ENCODE results near the gene SNX3. TPM values are rescaled to one million over a fixed set of nuclear protein-coding genes. Genes with fewer than 3 reads are reported as not detected.
A peak's percentile ranks its signal among the peaks of the same experiment; 100 is the strongest.
"Not testable (repeated sequence)": the region's sequence is repeated elsewhere in the genome, so short reads cannot be mapped to it uniquely, and the experiment has no call there.

SNX3 gene
- total RNA-seq, 1 donor from 2014 or later: 122 TPM

DNA sequence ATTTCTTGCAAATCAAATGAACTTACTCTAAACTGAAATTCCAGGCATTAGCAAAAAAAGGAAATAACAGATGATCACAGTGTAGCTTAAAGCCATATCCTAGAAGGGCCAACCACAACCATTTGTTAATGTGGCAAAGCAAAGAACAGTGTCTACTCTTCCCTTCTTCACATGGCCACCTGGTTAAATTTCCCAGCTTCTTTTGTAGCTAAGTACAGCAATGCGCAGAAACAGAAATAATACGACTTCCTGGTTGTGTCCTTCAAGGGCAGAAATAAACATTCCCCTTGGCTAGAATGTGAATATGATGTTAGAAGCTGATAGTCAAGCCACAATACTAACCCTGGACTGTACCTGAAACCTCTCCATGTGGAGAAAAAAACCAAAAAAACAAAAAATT is 9.6 kb downstream of the SNX3 start:
- H3K4me3 Mint-ChIP-seq: no peak overlapping the region
- no peak overlapping the region for H3K27ac Mint-ChIP-seq
- H3K9me3 ChIP-seq (ENCODE audit: low read depth): no peaks in the 10 kb centered on the region
- no peaks in the 10 kb centered on the region for H3K27me3 Mint-ChIP-seq (ENCODE audit: insufficient read depth, low read depth)
- no peaks in the 10 kb centered on the region for H3K27me3 ChIP-seq
- no peak overlapping the region for H3K9ac ChIP-seq
- H3K4me1 ChIP-seq: no peaks in the 10 kb centered on the region
- H3K79me2 ChIP-seq (ENCODE audit: low read depth): peaks cover 44% of the 10 kb centered on the region
- H4K20me1 ChIP-seq (ENCODE audit: low read depth): peaks cover 12% of the 10 kb centered on the region
- no peaks in the 10 kb centered on the region for H3K4me1 Mint-ChIP-seq
- no peak overlapping the region for H3K4me2 ChIP-seq
- H3K27ac ChIP-seq: no peak overlapping the region
- TF ChIP-seq EZH2 (IDR thresholded peaks at IDR 0.05) (no peak), EZH2phosphoT487 (IDR thresholded peaks at IDR 0.05) (no peak), CTCF (IDR thresholded peaks at IDR 0.05) (no peak)
- no peaks in the 10 kb centered on the region for H3F3A ChIP-seq (ENCODE audit: low read depth)
- H2AFZ ChIP-seq (replicated peaks): no peak overlapping the region
- no peaks in the 10 kb centered on the region for H3K9me3 Mint-ChIP-seq
- DNase-seq (ENCODE audit: low spot score): no peak
- peaks cover 11% of the 10 kb centered on the region for H3K36me3 Mint-ChIP-seq
- H3K36me3 ChIP-seq: no peaks in the 10 kb centered on the region
- H3K4me3 ChIP-seq: no peak overlapping the region

DNA sequence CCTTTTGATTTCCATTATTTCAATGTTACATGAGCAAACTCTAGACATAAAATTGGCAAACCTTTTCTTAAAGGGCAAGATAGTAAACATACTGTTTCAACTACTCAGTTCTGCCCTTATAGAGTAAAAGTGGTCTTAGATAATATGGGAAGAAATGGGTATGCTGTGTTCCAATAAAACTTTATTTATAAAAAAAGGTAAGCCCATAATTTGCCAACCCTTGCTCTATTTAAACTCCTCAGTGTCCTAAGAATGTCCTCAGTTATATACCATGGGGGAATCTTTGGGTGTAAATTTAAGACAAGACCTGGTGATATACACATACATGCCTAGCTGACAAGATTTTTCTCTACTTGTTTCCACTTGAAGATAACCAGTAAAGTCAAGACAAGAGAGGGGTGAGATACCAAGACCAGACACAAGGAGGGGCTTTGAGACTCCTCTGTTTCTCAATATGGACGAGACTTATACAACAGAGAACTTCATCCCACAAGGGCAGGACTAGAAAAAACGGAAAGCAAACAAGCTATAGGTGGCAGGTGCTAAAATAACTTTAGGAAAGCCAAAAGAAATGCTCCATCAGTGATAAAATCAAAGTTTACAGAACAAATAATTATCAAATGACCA is 10.5 kb downstream of the SNX3 start:
- H3K27me3 Mint-ChIP-seq (ENCODE audit: insufficient read depth, low read depth): no peaks in the 10 kb centered on the region
- H3K27ac Mint-ChIP-seq: no peak overlapping the region
- no peak overlapping the region for H3K4me3 Mint-ChIP-seq
- TF ChIP-seq EZH2 (IDR thresholded peaks at IDR 0.05) (no peak), CTCF (IDR thresholded peaks at IDR 0.05) (peak; percentile 55), EZH2phosphoT487 (IDR thresholded peaks at IDR 0.05) (no peak)
- H3K4me3 ChIP-seq: no peak overlapping the region
- peaks cover 42% of the 10 kb centered on the region for H3K79me2 ChIP-seq (ENCODE audit: low read depth)
- H3F3A ChIP-seq (ENCODE audit: low read depth): no peaks in the 10 kb centered on the region
- H3K27ac ChIP-seq: no peak overlapping the region
- peak; percentile 48 for DNase-seq (ENCODE audit: low spot score)
- H3K9ac ChIP-seq: no peak overlapping the region
- no peak overlapping the region for H2AFZ ChIP-seq (replicated peaks)
- no peaks in the 10 kb centered on the region for H3K27me3 ChIP-seq
- no peaks in the 10 kb centered on the region for H3K9me3 ChIP-seq (ENCODE audit: low read depth)
- no peak overlapping the region for H3K4me2 ChIP-seq
- H4K20me1 ChIP-seq (ENCODE audit: low read depth): peaks cover 9% of the 10 kb centered on the region
- H3K4me1 ChIP-seq: no peaks in the 10 kb centered on the region
- H3K9me3 Mint-ChIP-seq: peaks cover 7% of the 10 kb centered on the region
- H3K36me3 ChIP-seq: no peaks in the 10 kb centered on the region
- H3K36me3 Mint-ChIP-seq: peaks cover 18% of the 10 kb centered on the region
- H3K4me1 Mint-ChIP-seq: no peaks in the 10 kb centered on the region

- Histone ChIP-seq H3K27ac (no peak overlapping the region), H2AFZ (replicated peaks) (no peak overlapping the region), H3K27me3 (no peaks in the 10 kb centered on the region), H4K20me1 (ENCODE audit: low read depth) (peaks cover 9% of the 10 kb centered on the region), H3K9ac (no peak overlapping the region), H3K4me1 (no peaks in the 10 kb centered on the region), H3K4me3 (no peak overlapping the region), H3K79me2 (ENCODE audit: low read depth) (peaks cover 47% of the 10 kb centered on the region), H3K36me3 (no peaks in the 10 kb centered on the region), H3K4me2 (no peak overlapping the region), H3K9me3 (ENCODE audit: low read depth) (no peaks in the 10 kb centered on the region), H3F3A (ENCODE audit: low read depth) (peaks cover 11% of the 10 kb centered on the region)
- peaks cover 9% of the 10 kb centered on the region for H3K9me3 Mint-ChIP-seq
- H3K27me3 Mint-ChIP-seq (ENCODE audit: insufficient read depth, low read depth): no peaks in the 10 kb centered on the region
- TF ChIP-seq EZH2 (IDR thresholded peaks at IDR 0.05) (no peak), EZH2phosphoT487 (IDR thresholded peaks at IDR 0.05) (no peak), CTCF (IDR thresholded peaks at IDR 0.05) (no peak)
- DNase-seq (ENCODE audit: low spot score): no peak
- H3K27ac Mint-ChIP-seq: no peak overlapping the region
- no peaks in the 10 kb centered on the region for H3K4me1 Mint-ChIP-seq
- peaks cover 18% of the 10 kb centered on the region for H3K36me3 Mint-ChIP-seq
- no peak overlapping the region for H3K4me3 Mint-ChIP-seq
Observed at GRCh38 chr6:108247965-108248536, 12.8 kb downstream of the SNX3 start.

GRCh38 chr6:108245095-108245494 is 15.7 kb downstream of the SNX3 start:
- not testable (repeated sequence) for DNase-seq (ENCODE audit: low spot score); H3K27me3 Mint-ChIP-seq (ENCODE audit: insufficient read depth, low read depth)
- H3F3A ChIP-seq (ENCODE audit: low read depth): peaks cover 26% of the 10 kb centered on the region

More at GRCh38 chr6:108245095-108245494, 15.7 kb downstream of the SNX3 start:
- not testable (repeated sequence) for H3K4me2 ChIP-seq; H3K27ac ChIP-seq; H3K4me1 Mint-ChIP-seq; H3K27ac Mint-ChIP-seq; H2AFZ ChIP-seq (replicated peaks); H3K4me3 ChIP-seq; H3K27me3 ChIP-seq; H3K9ac ChIP-seq; H3K4me1 ChIP-seq; H3K9me3 ChIP-seq (ENCODE audit: low read depth); H3K36me3 ChIP-seq; H3K4me3 Mint-ChIP-seq
- H3K9me3 Mint-ChIP-seq: peaks cover 23% of the 10 kb centered on the region
- peaks cover 48% of the 10 kb centered on the region for H3K79me2 ChIP-seq (ENCODE audit: low read depth)
- peaks cover 36% of the 10 kb centered on the region for H3K36me3 Mint-ChIP-seq
- peaks cover 13% of the 10 kb centered on the region for H4K20me1 ChIP-seq (ENCODE audit: low read depth)

All from neural progenitor cell (in vitro differentiated cells).